Activated T-cell treated with anti-CD3 and anti-CD28 coated beads for 4 hours (primary cell): Measurements from ENCODE around the gene EGFR.
"Not testable (repeated sequence)": the region's sequence is repeated elsewhere in the genome, so short reads cannot be mapped to it uniquely, and the experiment has no call there.

Experiments used
- DNase-seq: peaks from one replicate; pipeline ENCODE4 v3.0.0-alpha.2; 2020

EGFR gene

GRCh38 chr7:55016061-55016745 lies 2.6 kb upstream of the EGFR start:
- DNase-seq: no peak

GRCh38 chr7:55016746-55017090 lies 2.1 kb upstream of the EGFR start:
- no peak for DNase-seq

GRCh38 chr7:55017841-55018240 lies 976 bp upstream of the EGFR start:
- DNase-seq: no peak

GRCh38 chr7:55019191-55019690 lies 424 bp downstream of the EGFR start:
- no peak for DNase-seq

GRCh38 chr7:55019691-55020465 lies 1.1 kb downstream of the EGFR start:
- DNase-seq: no peak

GRCh38 chr7:55020466-55020871 lies 1.7 kb downstream of the EGFR start:
- no peak for DNase-seq

- no peak for DNase-seq
Observed at GRCh38 chr7:55021053-55021452, 2.2 kb downstream of the EGFR start.

GRCh38 chr7:55022002-55022985 lies 3.5 kb downstream of the EGFR start:
- DNase-seq: no peak

- no peak for DNase-seq
Observed at GRCh38 chr7:55023841-55024505, 5.2 kb downstream of the EGFR start.

GRCh38 chr7:55024776-55025175 lies 6.0 kb downstream of the EGFR start:
- DNase-seq: no peak

- no peak for DNase-seq
Observed at GRCh38 chr7:55026086-55026790, 7.4 kb downstream of the EGFR start.

- no peak for DNase-seq
Observed at GRCh38 chr7:55026867-55027490, 8.2 kb downstream of the EGFR start.

GRCh38 chr7:55028011-55028410 lies 9.2 kb downstream of the EGFR start:
- DNase-seq: no peak

- DNase-seq: no peak
Observed at GRCh38 chr7:55030314-55030713, 11.5 kb downstream of the EGFR start.

- no peak for DNase-seq
Observed at GRCh38 chr7:55031075-55031474, 12.3 kb downstream of the EGFR start.

GRCh38 chr7:55032069-55032699 lies 13.4 kb downstream of the EGFR start:
- DNase-seq: no peak

- DNase-seq: no peak
Observed at GRCh38 chr7:55033236-55033846, 14.5 kb downstream of the EGFR start.

- DNase-seq: no peak
Observed at GRCh38 chr7:55034776-55035175, 16.0 kb downstream of the EGFR start.

- DNase-seq: not testable (repeated sequence)
Observed at GRCh38 chr7:55035410-55035809, 16.6 kb downstream of the EGFR start.

GRCh38 chr7:55036950-55037736 lies 18.3 kb downstream of the EGFR start:
- no peak for DNase-seq
